K562 treated with DMSO at 1 percent for 4 hours (cell line): ENCODE measurements around the gene CENPE. TPM values are rescaled to one million over a fixed set of nuclear protein-coding genes. Genes with fewer than 3 reads are reported as not detected.

Experiments used
- total RNA-seq: library from RNA; unstranded; fragments of 300-600 nt; gene quantifications from 2 replicates; pipeline ENCODE4 v1.2.3, GENCODE V29; 2022; ENCODE audit not compliant: insufficient read depth

Gene CENPE, protein sequence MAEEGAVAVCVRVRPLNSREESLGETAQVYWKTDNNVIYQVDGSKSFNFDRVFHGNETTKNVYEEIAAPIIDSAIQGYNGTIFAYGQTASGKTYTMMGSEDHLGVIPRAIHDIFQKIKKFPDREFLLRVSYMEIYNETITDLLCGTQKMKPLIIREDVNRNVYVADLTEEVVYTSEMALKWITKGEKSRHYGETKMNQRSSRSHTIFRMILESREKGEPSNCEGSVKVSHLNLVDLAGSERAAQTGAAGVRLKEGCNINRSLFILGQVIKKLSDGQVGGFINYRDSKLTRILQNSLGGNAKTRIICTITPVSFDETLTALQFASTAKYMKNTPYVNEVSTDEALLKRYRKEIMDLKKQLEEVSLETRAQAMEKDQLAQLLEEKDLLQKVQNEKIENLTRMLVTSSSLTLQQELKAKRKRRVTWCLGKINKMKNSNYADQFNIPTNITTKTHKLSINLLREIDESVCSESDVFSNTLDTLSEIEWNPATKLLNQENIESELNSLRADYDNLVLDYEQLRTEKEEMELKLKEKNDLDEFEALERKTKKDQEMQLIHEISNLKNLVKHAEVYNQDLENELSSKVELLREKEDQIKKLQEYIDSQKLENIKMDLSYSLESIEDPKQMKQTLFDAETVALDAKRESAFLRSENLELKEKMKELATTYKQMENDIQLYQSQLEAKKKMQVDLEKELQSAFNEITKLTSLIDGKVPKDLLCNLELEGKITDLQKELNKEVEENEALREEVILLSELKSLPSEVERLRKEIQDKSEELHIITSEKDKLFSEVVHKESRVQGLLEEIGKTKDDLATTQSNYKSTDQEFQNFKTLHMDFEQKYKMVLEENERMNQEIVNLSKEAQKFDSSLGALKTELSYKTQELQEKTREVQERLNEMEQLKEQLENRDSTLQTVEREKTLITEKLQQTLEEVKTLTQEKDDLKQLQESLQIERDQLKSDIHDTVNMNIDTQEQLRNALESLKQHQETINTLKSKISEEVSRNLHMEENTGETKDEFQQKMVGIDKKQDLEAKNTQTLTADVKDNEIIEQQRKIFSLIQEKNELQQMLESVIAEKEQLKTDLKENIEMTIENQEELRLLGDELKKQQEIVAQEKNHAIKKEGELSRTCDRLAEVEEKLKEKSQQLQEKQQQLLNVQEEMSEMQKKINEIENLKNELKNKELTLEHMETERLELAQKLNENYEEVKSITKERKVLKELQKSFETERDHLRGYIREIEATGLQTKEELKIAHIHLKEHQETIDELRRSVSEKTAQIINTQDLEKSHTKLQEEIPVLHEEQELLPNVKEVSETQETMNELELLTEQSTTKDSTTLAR (N-terminal part only)
- total RNA-seq: 9.5 and 21.4 TPM in 2 replicates

DNA sequence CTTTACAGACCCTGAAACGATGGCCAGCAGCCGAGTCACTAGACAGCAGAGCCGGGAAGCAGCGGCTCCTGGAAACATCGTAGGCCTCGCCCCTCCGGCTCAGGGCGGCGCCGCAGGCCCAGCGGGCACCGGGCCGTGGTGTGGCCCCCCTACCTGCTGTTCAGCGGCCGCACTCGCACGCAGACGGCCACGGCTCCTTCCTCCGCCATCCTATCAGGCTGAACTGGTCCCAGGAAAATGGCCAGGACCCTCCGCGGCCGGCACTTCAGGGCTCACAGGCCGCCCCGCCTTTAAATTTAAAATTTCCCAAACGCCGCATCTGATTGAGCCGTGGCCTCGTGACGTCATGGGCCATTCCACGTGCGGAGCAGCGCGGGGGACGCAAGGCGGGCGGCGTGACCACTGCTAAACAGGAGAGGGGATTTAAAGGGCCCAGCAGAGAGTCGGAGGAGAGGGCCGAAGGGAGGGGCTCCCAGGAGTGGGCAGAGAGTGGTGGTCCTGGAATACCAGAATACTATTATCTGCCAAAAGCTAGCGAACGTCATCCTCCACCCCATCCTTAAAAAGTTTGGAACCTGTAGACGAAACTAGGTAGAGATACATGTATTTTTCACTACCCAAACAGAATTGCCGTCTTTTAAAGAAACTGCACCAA lies at the start of gene CENPE:
CENPE (minus strand) TSS at position 233 of the 655 bp plus-strand sequence; CDS start at position 209, 24 bp downstream.

GRCh38 chr4:103099691-103100392 lies 98.3 kb downstream of the CENPE start, which contains the start of gene BDH2:
Gene BDH2 (minus strand): TSS chr4:103099834. CDS start chr4:103096254, 3,580 bp downstream.

DNA sequence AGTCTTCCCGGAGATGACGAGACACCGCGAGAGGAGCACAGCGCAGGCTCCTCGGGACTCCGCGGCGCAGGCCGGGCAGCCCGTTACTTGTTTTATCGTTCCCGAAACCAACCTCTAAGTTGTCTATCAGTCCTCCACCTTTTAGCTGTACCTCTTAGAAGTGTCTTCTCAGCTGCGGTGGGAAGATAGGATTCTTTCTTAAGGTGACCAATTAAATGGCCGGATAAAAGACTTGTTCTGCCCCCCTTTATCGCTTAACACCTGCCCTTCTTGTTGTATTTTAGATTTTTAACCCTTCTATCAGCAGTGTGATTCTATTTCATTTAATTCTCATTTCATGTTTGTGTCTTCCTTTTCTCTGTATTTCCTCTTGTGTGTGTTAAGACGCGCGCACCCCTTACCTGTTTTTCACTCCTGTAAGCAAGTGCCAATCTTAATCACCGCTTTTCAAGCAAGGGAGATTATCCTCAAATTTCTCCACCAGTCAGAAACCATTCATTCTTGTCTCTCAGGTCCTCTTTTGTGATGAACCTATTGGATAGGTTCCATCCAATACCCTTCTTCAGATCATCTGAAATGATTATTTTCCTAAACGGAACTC lies 121.3 kb downstream of the CENPE start, which contains the start of gene SLC9B2:
SLC9B2 (minus strand) TSS at position 15 of the 601 bp plus-strand sequence. CDS start 9,211 bp downstream, outside the sequence.

Other genes with a start within 250 kb of the CENPE start
- not detected in 2 replicates for gene SLC9B1, start 178.6 kb downstream of the CENPE start, total RNA-seq
- gene SLC9B2, start 121.6 kb downstream of the CENPE start, total RNA-seq: 4.3 and 6.6 TPM in 2 replicates
- gene BDH2, start 98.5 kb downstream of the CENPE start, total RNA-seq: 7.3 and 12.8 TPM in 2 replicates